HepG2 (cell line): ENCODE results near the gene EIF6. TPM values are rescaled to one million over a fixed set of nuclear protein-coding genes. Genes with fewer than 3 reads are reported as not detected.

Source experiments
- BCL6 ChIP-seq: IDR thresholded peaks from 2 replicates; pipeline ENCODE4 v1.6.1; 2016; ENCODE audit warnings: missing genetic modification reagents, missing compliant biosample characterization
- CHD2 ChIP-seq: IDR thresholded peaks from 2 replicates; pipeline ENCODE4 v1.6.1; 2011; ENCODE audit warnings: low read depth, low read length, improper control_type of control experiment
- FOXC1 ChIP-seq: sonication (generic); formaldehyde crosslinking; IDR thresholded peaks from 2 replicates; pipeline ENCODE4 v1.8.0; 2022; ENCODE audit warnings: mild to moderate bottlenecking, missing genetic modification reagents, borderline replicate concordance
- FOXJ3 ChIP-seq: sonication (generic); formaldehyde crosslinking; IDR thresholded peaks from 2 replicates; pipeline ENCODE4 v1.4.0; 2020; ENCODE audit warnings: missing genetic modification reagents, mild to moderate bottlenecking, borderline replicate concordance
- KDM1A ChIP-seq: IDR thresholded peaks from 2 replicates; pipeline ENCODE4 v1.6.1; 2016; ENCODE audit warnings: missing compliant biosample characterization
- NCOA2 ChIP-seq: sonication (generic); formaldehyde crosslinking; IDR thresholded peaks from 2 replicates; pipeline ENCODE4 v1.8.0; 2022; ENCODE audit warnings: inconsistent platforms
- NFE2L1 ChIP-seq: sonication (generic); formaldehyde crosslinking; IDR thresholded peaks from 2 replicates; pipeline ENCODE4 v1.4.0; 2020; ENCODE audit warnings: missing genetic modification reagents, mild to moderate bottlenecking, borderline replicate concordance
- SETDB1 ChIP-seq: sonication (generic); formaldehyde crosslinking; IDR thresholded peaks from 2 replicates; pipeline ENCODE4 v1.5.1; 2020; ENCODE audit warnings: missing genetic modification reagents, mild to moderate bottlenecking, borderline replicate concordance
- SNRNP70 ChIP-seq: fragments of 200-400 bp; formaldehyde crosslinking; IDR thresholded peaks from 2 replicates; pipeline ENCODE4 v1.6.1; 2017; ENCODE audit warnings: mild to moderate bottlenecking, low read depth, low read length, moderate library complexity
- TFDP2 ChIP-seq: sonication (generic); formaldehyde crosslinking; IDR thresholded peaks from 2 replicates; pipeline ENCODE4 v1.4.0; 2020; ENCODE audit warnings: missing genetic modification reagents
- ZBTB40 ChIP-seq, 2 experiments: fragments of 450-650 bp in 1 of 2; sonication (generic) in 1 of 2; formaldehyde crosslinking in 1 of 2; IDR thresholded peaks; 2 replicates each; pipeline versions ENCODE4 v1.6.1 to v1.8.0; 2016 to 2022; ENCODE audit warnings: antibody characterized with exemption in 1 of 2, mild to moderate bottlenecking in 1 of 2, missing genetic modification reagents in 1 of 2
- ZBTB43 ChIP-seq: sonication (generic); formaldehyde crosslinking; conservative IDR thresholded peaks from 2 replicates; pipeline ENCODE4 v1.4.0; 2020; ENCODE audit warnings: missing genetic modification reagents
- ZNF414 ChIP-seq: sonication (generic); formaldehyde crosslinking; IDR thresholded peaks from 2 replicates; pipeline ENCODE4 v1.5.0; 2020; ENCODE audit warnings: missing genetic modification reagents
- polyA plus RNA-seq, 8 experiments: library from polyadenylated mRNA; depleted of rRNA in 3 of 8; stranded (reverse) in 7 of 8; unstranded in 1 of 8; fragments of >200 nt; fragmentation: Illumina TruSeq in 4 of 8; extraction: Trizol in 4 of 8; gene quantifications; 2 replicates each; pipeline versions ENCODE4 v1.2.1 to v1.2.3, GENCODE V29; 2011 to 2016; ENCODE audit warnings: low read depth in 4 of 8, missing spikeins in 1 of 8, mixed read lengths in 1 of 8; ENCODE audit not compliant: insufficient read depth in 1 of 8
- total RNA-seq, 5 experiments: library from RNA; depleted of rRNA; stranded (reverse); fragments of >200 nt; fragmentation: Illumina TruSeq; extraction: Trizol; gene quantifications; 2 replicates each; pipeline ENCODE4 v1.2.3, GENCODE V29; 2016; ENCODE audit warnings: low read depth in 1 of 5

EIF6 gene
- total and polyA plus RNA-seq, 2 of the 13 experiments (the other 11 are each of a cell fraction or from before 2014, with no cell fraction given) = 462 to 466 TPM

GRCh38 chr20:35327074-35327976 is 42.8 kb upstream of the EIF6 start (continued):
- no peak for TF ChIP-seq ZBTB40 (IDR thresholded peaks at IDR 0.05)
- peak; percentile 82; the same call in 1 of the 2 replicates for TF ChIP-seq ZBTB40 (CRISPR knock-in tag; IDR thresholded peaks at IDR 0.05)
- TF ChIP-seq ZBTB43 (CRISPR knock-in tag) = peak; percentile 83
- peak; percentile 91 for TF ChIP-seq BCL6 (CRISPR knock-in tag)
- TF ChIP-seq KDM1A (CRISPR knock-in tag) = peak; percentile 94
- TF ChIP-seq FOXJ3 (CRISPR knock-in tag) = peak; percentile 98
- TF ChIP-seq CHD2 = peak; percentile 44; the same call in 1 of the 2 replicates
- no peak for TF ChIP-seq NFE2L1
- 0 out of 2 replicates have a peak, but pooled peaks have one; percentile 33 for TF ChIP-seq FOXC1 (CRISPR knock-in tag)
- 0 out of 2 replicates have a peak, but pooled peaks have one; percentile 28 for TF ChIP-seq ZNF414 (CRISPR knock-in tag)
- no peak for TF ChIP-seq SNRNP70
- peak; percentile 20; the same call in 1 of the 2 replicates for TF ChIP-seq TFDP2 (CRISPR knock-in tag)
- TF ChIP-seq NCOA2 (CRISPR knock-in tag) = peak; percentile 96
- no peak for TF ChIP-seq SETDB1 (CRISPR knock-in tag)
